Measurements from ENCODE around the gene NXT1. TPM values are rescaled to one million over a fixed set of nuclear protein-coding genes. Genes with fewer than 3 reads are reported as not detected.

Gene NXT1
- total and polyA plus RNA-seq, 2 donors (not counting 1 experiment from before 2014, with no cell fraction given), result 21.4 to 147 TPM

DNA sequence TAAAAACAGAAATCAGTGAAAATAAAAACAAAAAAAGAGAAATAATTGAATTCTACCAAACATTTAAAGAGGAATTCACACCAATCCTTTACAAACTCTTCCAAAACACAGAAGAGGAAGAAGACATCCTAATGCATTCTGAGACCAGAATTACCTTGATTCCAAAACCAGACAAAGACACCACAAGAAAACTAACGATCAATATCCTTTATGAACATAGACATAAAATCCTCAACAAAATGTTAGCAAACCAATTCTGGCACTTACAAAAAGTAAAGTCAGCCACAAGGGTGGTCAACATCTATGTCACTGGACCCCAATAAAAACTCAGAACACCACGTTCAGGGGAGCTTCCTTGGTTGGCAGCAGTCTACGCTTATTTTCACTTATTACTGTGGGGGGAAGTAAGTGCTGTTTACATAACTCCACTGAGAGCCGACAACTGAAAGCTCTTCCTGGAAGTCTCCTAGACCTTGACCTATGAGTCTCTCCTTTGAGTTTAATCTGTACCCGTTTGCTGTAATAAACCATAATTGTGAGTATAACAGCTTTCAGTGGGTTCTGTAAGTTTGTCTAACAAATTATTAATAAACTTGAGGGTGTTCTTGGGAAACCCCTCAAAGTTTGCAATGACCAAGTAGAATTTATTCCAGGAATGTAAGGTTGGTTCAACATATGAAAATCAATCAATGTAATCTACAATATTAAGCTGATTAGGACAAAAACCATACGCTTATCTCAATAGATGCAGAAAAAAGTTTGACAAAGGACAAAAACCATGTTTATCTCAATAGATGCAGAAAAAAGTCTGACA is 35.9 kb downstream of the NXT1 start:
- WGBS (ENCODE audit: insufficient coverage), result 100% methylated on average over 1 of the region's 6 CpGs
- Histone ChIP-seq H3K9me3 (ENCODE audit: control extremely low read depth in 1 of 3, control insufficient read depth in 2 of 3, insufficient read depth in 1 of 3, low read length in 2 of 3) (peaks cover 0 to 5% (median 0%) of the 10 kb centered on the region in 3 donors), H3K27me3 (replicated peaks in 1 of 4; ENCODE audit: control extremely low read depth in 1 of 4, control insufficient read depth in 3 of 4, insufficient read depth in 4 of 4, low read length in 3 of 4) (no peaks in the 10 kb centered on the region), H3K4me1 (ENCODE audit: control insufficient read depth in 2 of 2, insufficient read depth in 2 of 2, low read length in 2 of 2) (no peaks in the 10 kb centered on the region), H3K79me2 (ENCODE audit: control insufficient read depth, insufficient read depth, low read length) (no peaks in the 10 kb centered on the region), H3K36me3 (replicated peaks in 1 of 2; ENCODE audit: control extremely low read depth in 1 of 2, control insufficient read depth in 1 of 2, extremely low read depth in 1 of 2, insufficient read depth in 2 of 2, low read length in 1 of 2) (peaks cover 0 to 22% of the 10 kb centered on the region in 2 experiments), H3K4me3 (ENCODE audit: control extremely low read depth in 1 of 5, extremely low read depth in 1 of 5, insufficient read depth in 1 of 5, low read depth in 2 of 5, low read length in 4 of 5) (no peak overlapping the region), H4K20me1 (ENCODE audit: control insufficient read depth, insufficient read depth, low read length, poor library complexity, severe bottlenecking) (no peaks in the 10 kb centered on the region), H3K4me2 (replicated peaks; ENCODE audit: low read depth, low read length, poor library complexity, severe bottlenecking) (no peak overlapping the region), H3K27ac (ENCODE audit: low read length in 2 of 2) (no peak overlapping the region), H3K9ac (ENCODE audit: low read length) (no peak overlapping the region), H2AFZ (ENCODE audit: insufficient read depth, low read depth, low read length, poor library complexity, severe bottlenecking) (no peak overlapping the region)
- H3K27me3 Mint-ChIP-seq, result no peaks in the 10 kb centered on the region
- ATAC-seq (ENCODE audit: low read depth) (no peak), DNase-seq (no peak)
- H3K9me3 Mint-ChIP-seq (ENCODE audit: insufficient read depth), result no peaks in the 10 kb centered on the region
- H3K4me3 Mint-ChIP-seq, result no peak overlapping the region
- intact Hi-C loops (cut with micrococcal nuclease), result no loop called here
- TF ChIP-seq EZH2 (IDR thresholded peaks at IDR 0.05; ENCODE audit: borderline replicate concordance, insufficient read depth, low read depth, low read length, poor library complexity, severe bottlenecking), result no peak
- TF ChIP-seq, protein P1, sequence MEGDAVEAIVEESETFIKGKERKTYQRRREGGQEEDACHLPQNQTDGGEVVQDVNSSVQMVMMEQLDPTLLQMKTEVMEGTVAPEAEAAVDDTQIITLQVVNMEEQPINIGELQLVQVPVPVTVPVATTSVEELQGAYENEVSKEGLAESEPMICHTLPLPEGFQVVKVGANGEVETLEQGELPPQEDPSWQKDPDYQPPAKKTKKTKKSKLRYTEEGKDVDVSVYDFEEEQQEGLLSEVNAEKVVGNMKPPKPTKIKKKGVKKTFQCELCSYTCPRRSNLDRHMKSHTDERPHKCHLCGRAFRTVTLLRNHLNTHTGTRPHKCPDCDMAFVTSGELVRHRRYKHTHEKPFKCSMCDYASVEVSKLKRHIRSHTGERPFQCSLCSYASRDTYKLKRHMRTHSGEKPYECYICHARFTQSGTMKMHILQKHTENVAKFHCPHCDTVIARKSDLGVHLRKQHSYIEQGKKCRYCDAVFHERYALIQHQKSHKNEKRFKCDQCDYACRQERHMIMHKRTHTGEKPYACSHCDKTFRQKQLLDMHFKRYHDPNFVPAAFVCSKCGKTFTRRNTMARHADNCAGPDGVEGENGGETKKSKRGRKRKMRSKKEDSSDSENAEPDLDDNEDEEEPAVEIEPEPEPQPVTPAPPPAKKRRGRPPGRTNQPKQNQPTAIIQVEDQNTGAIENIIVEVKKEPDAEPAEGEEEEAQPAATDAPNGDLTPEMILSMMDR (IDR thresholded peaks at IDR 0.05), result no peak
- ChIA-PET CTCF (no interaction called here), POLR2A (no interaction called here)
- no peaks in the 10 kb centered on the region for H3K4me1 Mint-ChIP-seq
- H3K27ac Mint-ChIP-seq, result no peak overlapping the region

DNA sequence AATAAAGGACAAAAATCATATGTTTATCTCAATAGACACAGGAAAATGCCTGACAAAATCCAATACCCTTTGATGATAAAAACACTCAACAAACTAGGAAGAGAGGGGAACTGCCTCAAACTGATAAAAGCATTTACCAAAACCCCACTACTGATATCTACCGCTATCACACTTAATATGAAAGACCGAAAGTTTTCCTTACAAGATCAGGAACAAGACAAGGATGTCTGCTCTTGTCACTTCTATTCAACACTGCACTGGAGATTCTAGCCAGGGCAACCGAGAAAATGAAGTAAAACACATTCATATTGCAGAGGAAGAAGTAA is 36.5 kb downstream of the NXT1 start:
- WGBS (ENCODE audit: insufficient coverage), result 100% methylated on average over 2 of the region's 3 CpGs
- H3K4me3 Mint-ChIP-seq, result no peak overlapping the region
- H3K27ac ChIP-seq (ENCODE audit: low read length in 2 of 2), result no peak overlapping the region
- ATAC-seq (ENCODE audit: low read depth), result no peak
- no peak overlapping the region for H2AFZ ChIP-seq (ENCODE audit: insufficient read depth, low read depth, low read length, poor library complexity, severe bottlenecking)
- peaks cover 0 to 3% of the 10 kb centered on the region in 2 donors for H3K4me1 ChIP-seq (ENCODE audit: control insufficient read depth in 2 of 2, insufficient read depth in 2 of 2, low read length in 2 of 2)
- H3K27ac Mint-ChIP-seq, result no peak overlapping the region
- H3K9me3 ChIP-seq (ENCODE audit: control extremely low read depth in 1 of 3, control insufficient read depth in 2 of 3, insufficient read depth in 1 of 3, low read length in 2 of 3), result peaks cover 0 to 5% (median 0%) of the 10 kb centered on the region in 3 donors
- H4K20me1 ChIP-seq (ENCODE audit: control insufficient read depth, insufficient read depth, low read length, poor library complexity, severe bottlenecking), result no peaks in the 10 kb centered on the region
- intact Hi-C loops (cut with micrococcal nuclease), result no loop called here
- POLR2A ChIA-PET, result no interaction called here
- no peaks in the 10 kb centered on the region for H3K27me3 Mint-ChIP-seq
- no peak for TF ChIP-seq EZH2 (IDR thresholded peaks at IDR 0.05; ENCODE audit: borderline replicate concordance, insufficient read depth, low read depth, low read length, poor library complexity, severe bottlenecking)
- TF ChIP-seq, protein P1 (IDR thresholded peaks at IDR 0.05), result no peak
- no peak overlapping the region for H3K4me3 ChIP-seq (ENCODE audit: control extremely low read depth in 1 of 5, extremely low read depth in 1 of 5, insufficient read depth in 1 of 5, low read depth in 2 of 5, low read length in 4 of 5)
- DNase-seq, result no peak
- no peak overlapping the region for H3K9ac ChIP-seq (ENCODE audit: low read length)
- CTCF ChIA-PET, result no interaction called here
- no peaks in the 10 kb centered on the region for H3K9me3 Mint-ChIP-seq (ENCODE audit: insufficient read depth)
- peaks cover 4% of the 10 kb centered on the region for H3K4me1 Mint-ChIP-seq
- no peak overlapping the region for H3K4me2 ChIP-seq (replicated peaks; ENCODE audit: low read depth, low read length, poor library complexity, severe bottlenecking)
- no peaks in the 10 kb centered on the region for H3K79me2 ChIP-seq (ENCODE audit: control insufficient read depth, insufficient read depth, low read length)
- no peaks in the 10 kb centered on the region for H3K27me3 ChIP-seq (replicated peaks in 1 of 4; ENCODE audit: control extremely low read depth in 1 of 4, control insufficient read depth in 3 of 4, insufficient read depth in 4 of 4, low read length in 3 of 4)
- peaks cover 0 to 22% of the 10 kb centered on the region in 2 experiments for H3K36me3 ChIP-seq (replicated peaks in 1 of 2; ENCODE audit: control extremely low read depth in 1 of 2, control insufficient read depth in 1 of 2, extremely low read depth in 1 of 2, insufficient read depth in 2 of 2, low read length in 1 of 2)

Measured in B cell (primary cell).